GM12864 (cell line): ENCODE measurements around the gene OXER1.
"Not testable (repeated sequence)": the region's sequence is repeated elsewhere in the genome, so short reads cannot be mapped to it uniquely, and the experiment has no call there.

Experiments
- DNase-seq: peaks from one replicate; pipeline ENCODE4 v3.0.0-alpha.2; 2011; ENCODE audit warnings: low read depth
- H3K4me3 ChIP-seq: 2 replicates; pipeline ENCODE4 v1.5.1; 2011; ENCODE audit warnings: mild to moderate bottlenecking, low read depth, low read length, control low read depth
- CTCF ChIP-seq: IDR thresholded peaks from 2 replicates; pipeline ENCODE4 v1.5.1; 2011; ENCODE audit warnings: low read depth, mild to moderate bottlenecking, moderate library complexity, low read length, control low read depth, inconsistent platforms; ENCODE audit errors: missing control alignments

Gene OXER1

GRCh38 chr2:42741140-42741539, 22.8 kb downstream of the OXER1 start:
- H3K4me3 ChIP-seq: no peak overlapping the region
- no peak for DNase-seq
- no peak for TF ChIP-seq CTCF

GRCh38 chr2:42736598-42737322, 27.2 kb downstream of the OXER1 start:
- H3K4me3 ChIP-seq: no peak overlapping the region
- no peak for TF ChIP-seq CTCF
- no peak for DNase-seq

GRCh38 chr2:42733852-42734251, 30.1 kb downstream of the OXER1 start:
- H3K4me3 ChIP-seq: no peak overlapping the region
- no peak for TF ChIP-seq CTCF
- no peak for DNase-seq

- not testable (repeated sequence) for DNase-seq, H3K4me3 ChIP-seq
Observed at GRCh38 chr2:42731316-42731715, 32.6 kb downstream of the OXER1 start.

- H3K4me3 ChIP-seq: no peak overlapping the region
- TF ChIP-seq CTCF: no peak
- DNase-seq: no peak
Observed at GRCh38 chr2:42726680-42727079, 37.3 kb downstream of the OXER1 start.

- DNase-seq: no peak
- H3K4me3 ChIP-seq: no peak overlapping the region
- no peak for TF ChIP-seq CTCF
Observed at GRCh38 chr2:42725657-42726056, 38.3 kb downstream of the OXER1 start.

- TF ChIP-seq CTCF: no peak
- H3K4me3 ChIP-seq: no peak overlapping the region
- DNase-seq: no peak
Observed at GRCh38 chr2:42724886-42725285, 39.0 kb downstream of the OXER1 start.
